Measurements from ENCODE around the gene FAM149B1. TPM values are rescaled to one million over a fixed set of nuclear protein-coding genes. Genes with fewer than 3 reads are reported as not detected.

FAM149B1 gene
- polyA plus RNA-seq, 1 donor from 2014 or later, result 53.5 TPM

DNA sequence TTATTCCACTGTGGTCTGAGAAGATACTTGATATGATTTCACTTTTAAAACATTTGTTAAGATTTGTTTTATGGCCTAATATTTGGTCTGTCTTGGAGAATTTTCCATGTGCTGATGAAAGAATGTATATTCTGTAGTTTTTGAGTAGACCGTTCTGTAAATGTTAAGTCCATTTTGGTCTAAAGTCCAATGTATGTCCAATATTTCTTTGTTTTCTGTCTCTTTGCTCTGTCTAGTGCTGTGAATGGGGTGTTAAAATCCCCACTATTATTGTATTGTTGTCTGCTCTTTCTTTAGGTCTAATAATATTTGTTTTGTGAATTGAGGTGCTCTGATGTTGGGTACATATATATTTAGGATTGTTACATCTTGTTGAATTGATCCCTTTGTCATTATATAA lies 47.8 kb downstream of the FAM149B1 start:
- Histone ChIP-seq H3K27ac (ENCODE audit: low read length) (no peak overlapping the region), H4K20me1 (ENCODE audit: insufficient read depth) (no peaks in the 10 kb centered on the region), H3K9ac (ENCODE audit: low read length) (no peak overlapping the region), H3K9me2 (ENCODE audit: insufficient read depth, low read length) (no peaks in the 10 kb centered on the region), H2AFZ (ENCODE audit: low read depth, low read length) (no peak overlapping the region), H3K9me3 (ENCODE audit: low read length) (no peaks in the 10 kb centered on the region), H3K27me3 (ENCODE audit: insufficient read depth, low read depth, low read length) (no peaks in the 10 kb centered on the region), H3K79me2 (replicated peaks; ENCODE audit: insufficient read depth, low read length) (peaks cover 3% of the 10 kb centered on the region), H3K36me3 (ENCODE audit: insufficient read depth, low read length) (peaks cover 4% of the 10 kb centered on the region), H3K4me2 (ENCODE audit: low read length) (no peak overlapping the region), H3K4me3 (ENCODE audit: low read length) (no peak overlapping the region), H3F3A (ENCODE audit: insufficient read depth, low read length, poor library complexity, severe bottlenecking) (no peaks in the 10 kb centered on the region)
- TF ChIP-seq SMC3 (conservative IDR thresholded peaks at IDR 0.05; ENCODE audit: poor library complexity) (no peak), EP300 (conservative IDR thresholded peaks at IDR 0.05; ENCODE audit: poor library complexity, severe bottlenecking) (no peak), TAF1 (IDR thresholded peaks at IDR 0.05; ENCODE audit: low read depth) (no peak), EZH2 (IDR thresholded peaks at IDR 0.05; ENCODE audit: borderline replicate concordance, insufficient read depth, low read length, poor library complexity, severe bottlenecking) (no peak), POLR2AphosphoS5 (IDR thresholded peaks at IDR 0.05) (no peak), RAD21 (conservative IDR thresholded peaks at IDR 0.05) (no peak), MXI1 (conservative IDR thresholded peaks at IDR 0.05; ENCODE audit: poor library complexity, severe bottlenecking) (no peak)
- TF ChIP-seq, protein P1, sequence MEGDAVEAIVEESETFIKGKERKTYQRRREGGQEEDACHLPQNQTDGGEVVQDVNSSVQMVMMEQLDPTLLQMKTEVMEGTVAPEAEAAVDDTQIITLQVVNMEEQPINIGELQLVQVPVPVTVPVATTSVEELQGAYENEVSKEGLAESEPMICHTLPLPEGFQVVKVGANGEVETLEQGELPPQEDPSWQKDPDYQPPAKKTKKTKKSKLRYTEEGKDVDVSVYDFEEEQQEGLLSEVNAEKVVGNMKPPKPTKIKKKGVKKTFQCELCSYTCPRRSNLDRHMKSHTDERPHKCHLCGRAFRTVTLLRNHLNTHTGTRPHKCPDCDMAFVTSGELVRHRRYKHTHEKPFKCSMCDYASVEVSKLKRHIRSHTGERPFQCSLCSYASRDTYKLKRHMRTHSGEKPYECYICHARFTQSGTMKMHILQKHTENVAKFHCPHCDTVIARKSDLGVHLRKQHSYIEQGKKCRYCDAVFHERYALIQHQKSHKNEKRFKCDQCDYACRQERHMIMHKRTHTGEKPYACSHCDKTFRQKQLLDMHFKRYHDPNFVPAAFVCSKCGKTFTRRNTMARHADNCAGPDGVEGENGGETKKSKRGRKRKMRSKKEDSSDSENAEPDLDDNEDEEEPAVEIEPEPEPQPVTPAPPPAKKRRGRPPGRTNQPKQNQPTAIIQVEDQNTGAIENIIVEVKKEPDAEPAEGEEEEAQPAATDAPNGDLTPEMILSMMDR (IDR thresholded peaks at IDR 0.05; ENCODE audit: poor library complexity, severe bottlenecking), result no peak
- TF ChIP-seq, protein P2, sequence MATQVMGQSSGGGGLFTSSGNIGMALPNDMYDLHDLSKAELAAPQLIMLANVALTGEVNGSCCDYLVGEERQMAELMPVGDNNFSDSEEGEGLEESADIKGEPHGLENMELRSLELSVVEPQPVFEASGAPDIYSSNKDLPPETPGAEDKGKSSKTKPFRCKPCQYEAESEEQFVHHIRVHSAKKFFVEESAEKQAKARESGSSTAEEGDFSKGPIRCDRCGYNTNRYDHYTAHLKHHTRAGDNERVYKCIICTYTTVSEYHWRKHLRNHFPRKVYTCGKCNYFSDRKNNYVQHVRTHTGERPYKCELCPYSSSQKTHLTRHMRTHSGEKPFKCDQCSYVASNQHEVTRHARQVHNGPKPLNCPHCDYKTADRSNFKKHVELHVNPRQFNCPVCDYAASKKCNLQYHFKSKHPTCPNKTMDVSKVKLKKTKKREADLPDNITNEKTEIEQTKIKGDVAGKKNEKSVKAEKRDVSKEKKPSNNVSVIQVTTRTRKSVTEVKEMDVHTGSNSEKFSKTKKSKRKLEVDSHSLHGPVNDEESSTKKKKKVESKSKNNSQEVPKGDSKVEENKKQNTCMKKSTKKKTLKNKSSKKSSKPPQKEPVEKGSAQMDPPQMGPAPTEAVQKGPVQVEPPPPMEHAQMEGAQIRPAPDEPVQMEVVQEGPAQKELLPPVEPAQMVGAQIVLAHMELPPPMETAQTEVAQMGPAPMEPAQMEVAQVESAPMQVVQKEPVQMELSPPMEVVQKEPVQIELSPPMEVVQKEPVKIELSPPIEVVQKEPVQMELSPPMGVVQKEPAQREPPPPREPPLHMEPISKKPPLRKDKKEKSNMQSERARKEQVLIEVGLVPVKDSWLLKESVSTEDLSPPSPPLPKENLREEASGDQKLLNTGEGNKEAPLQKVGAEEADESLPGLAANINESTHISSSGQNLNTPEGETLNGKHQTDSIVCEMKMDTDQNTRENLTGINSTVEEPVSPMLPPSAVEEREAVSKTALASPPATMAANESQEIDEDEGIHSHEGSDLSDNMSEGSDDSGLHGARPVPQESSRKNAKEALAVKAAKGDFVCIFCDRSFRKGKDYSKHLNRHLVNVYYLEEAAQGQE (IDR thresholded peaks at IDR 0.05; ENCODE audit: borderline replicate concordance), result no peak

GRCh38 chr10:73217628-73218027 lies 49.7 kb downstream of the FAM149B1 start:
- no peak overlapping the region for H3K27ac ChIP-seq (ENCODE audit: low read length)
- H3F3A ChIP-seq (ENCODE audit: insufficient read depth, low read length, poor library complexity, severe bottlenecking), result no peaks in the 10 kb centered on the region
- H3K27me3 ChIP-seq (ENCODE audit: insufficient read depth, low read depth, low read length), result no peaks in the 10 kb centered on the region
- H2AFZ ChIP-seq (ENCODE audit: low read depth, low read length), result no peak overlapping the region
- H3K4me2 ChIP-seq (ENCODE audit: low read length), result no peak overlapping the region
- no peaks in the 10 kb centered on the region for H3K9me3 ChIP-seq (ENCODE audit: low read length)
- H4K20me1 ChIP-seq (ENCODE audit: insufficient read depth), result no peaks in the 10 kb centered on the region
- no peak overlapping the region for H3K4me3 ChIP-seq (ENCODE audit: low read length)
- H3K36me3 ChIP-seq (ENCODE audit: insufficient read depth, low read length), result peaks cover 6% of the 10 kb centered on the region
- no peak overlapping the region for H3K9ac ChIP-seq (ENCODE audit: low read length)
- H3K79me2 ChIP-seq (replicated peaks; ENCODE audit: insufficient read depth, low read length), result peaks cover 3% of the 10 kb centered on the region
- no peaks in the 10 kb centered on the region for H3K9me2 ChIP-seq (ENCODE audit: insufficient read depth, low read length)
- no peak for TF ChIP-seq EZH2 (IDR thresholded peaks at IDR 0.05; ENCODE audit: borderline replicate concordance, insufficient read depth, low read length, poor library complexity, severe bottlenecking)
- TF ChIP-seq SMC3 (conservative IDR thresholded peaks at IDR 0.05; ENCODE audit: poor library complexity), result no peak
- TF ChIP-seq, protein P2 (IDR thresholded peaks at IDR 0.05; ENCODE audit: borderline replicate concordance), result no peak
- no peak for TF ChIP-seq POLR2AphosphoS5 (IDR thresholded peaks at IDR 0.05)
- no peak for TF ChIP-seq MXI1 (conservative IDR thresholded peaks at IDR 0.05; ENCODE audit: poor library complexity, severe bottlenecking)
- TF ChIP-seq RAD21 (conservative IDR thresholded peaks at IDR 0.05), result no peak
- TF ChIP-seq EP300 (conservative IDR thresholded peaks at IDR 0.05; ENCODE audit: poor library complexity, severe bottlenecking), result no peak
- TF ChIP-seq, protein P1 (IDR thresholded peaks at IDR 0.05; ENCODE audit: poor library complexity, severe bottlenecking), result no peak
- TF ChIP-seq TAF1 (IDR thresholded peaks at IDR 0.05; ENCODE audit: low read depth), result no peak

Measured in neural cell (in vitro differentiated cells).